ENCODE measurements around the gene UMAD1.

- no peak for TF ChIP-seq SIN3A (IDR thresholded peaks at IDR 0.05; ENCODE audit: borderline replicate concordance, insufficient read depth, low read length)
- TF ChIP-seq REST (IDR thresholded peaks at IDR 0.05; ENCODE audit: insufficient read depth in 1 of 2, low read depth in 2 of 2, low read length in 2 of 2) = no peak
- TF ChIP-seq POLR2AphosphoS5 (IDR thresholded peaks at IDR 0.05; ENCODE audit: low read depth, low read length) = no peak
- no peak for TF ChIP-seq TAF1 (IDR thresholded peaks at IDR 0.05; ENCODE audit: borderline replicate concordance, insufficient read depth, low read length)
Measured at GRCh38 chr7:7694542-7694941, 54.0 kb downstream of the UMAD1 start.
